ENCODE data around the gene FIBCD1. TPM values are rescaled to one million over a fixed set of nuclear protein-coding genes. Genes with fewer than 3 reads are reported as not detected.
A peak's percentile ranks its signal among the peaks of the same experiment; 100 is the strongest.

The FIBCD1 gene
- total RNA-seq, 1 experiment from 2014 or later = 7.1 TPM

DNA sequence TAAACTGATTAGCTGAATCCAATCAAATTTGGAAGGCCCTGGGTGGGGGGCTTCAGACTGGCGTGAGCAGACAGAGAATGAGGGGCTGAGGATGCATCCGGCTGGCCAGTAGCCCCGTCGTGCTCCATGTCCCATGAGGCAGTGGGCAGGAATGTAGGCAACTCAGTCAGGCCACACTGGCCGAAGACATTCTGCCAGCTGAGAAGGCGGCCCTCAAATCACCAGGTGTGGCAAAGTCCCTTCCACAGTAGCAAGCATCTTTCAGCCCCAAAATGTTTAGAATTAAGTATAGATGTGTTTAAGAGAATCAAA lies 44.3 kb upstream of the FIBCD1 start:
- H3T11ph ChIP-seq (ENCODE audit: low read length) = no peak overlapping the region
- no peak for DNase-seq

More for the DNA sequence above, 44.3 kb upstream of the FIBCD1 start:
- Histone ChIP-seq H3K9me3 (ENCODE audit: control insufficient read depth, low read depth, low read length) (no peaks in the 10 kb centered on the region), H3K18ac (ENCODE audit: insufficient read length, low read depth, low read length) (no peak overlapping the region), H3K27ac (ENCODE audit: insufficient read length, low read depth, low read length) (no peak overlapping the region), H3K23ac (ENCODE audit: insufficient read length, low read depth, low read length) (no peak overlapping the region), H3K27me3 (ENCODE audit: insufficient read depth, low read length) (no peaks in the 10 kb centered on the region), H2BK120ac (ENCODE audit: low read depth, low read length, poor library complexity, severe bottlenecking) (no peak overlapping the region), H3K56ac (ENCODE audit: insufficient read length, low read depth, low read length) (no peak overlapping the region), H3K4me1 (ENCODE audit: insufficient read depth, low read length) (no peaks in the 10 kb centered on the region), H3K4ac (ENCODE audit: low read depth, low read length) (no peak overlapping the region), H4K20me1 (ENCODE audit: control insufficient read depth, insufficient read depth, insufficient read length) (no peaks in the 10 kb centered on the region), H2BK15ac (ENCODE audit: low read depth, low read length) (no peak overlapping the region), H2BK5ac (ENCODE audit: insufficient read length, low read length) (no peak overlapping the region), H3K4me2 (ENCODE audit: insufficient read depth, insufficient read length, low read length) (no peak overlapping the region), H2AK5ac (ENCODE audit: insufficient read length, low read length) (no peak overlapping the region), H3K79me1 (ENCODE audit: insufficient read depth, low read depth, low read length, poor library complexity, severe bottlenecking) (no peaks in the 10 kb centered on the region), H3K9ac (ENCODE audit: extremely low read depth, insufficient read length, low read length) (no peak overlapping the region), H3K23me2 (ENCODE audit: insufficient read length, low read depth, low read length, poor library complexity, severe bottlenecking) (no peaks in the 10 kb centered on the region), H2BK12ac (ENCODE audit: insufficient read length, low read depth, low read length) (no peak overlapping the region), H2AFZ (ENCODE audit: low read length) (no peak overlapping the region), H2BK20ac (ENCODE audit: low read depth, low read length, poor library complexity, severe bottlenecking) (no peak overlapping the region), H3K14ac (ENCODE audit: insufficient read depth, low read length) (no peak overlapping the region), H4K91ac (ENCODE audit: insufficient read length, low read depth, low read length) (no peak overlapping the region), H4K5ac (ENCODE audit: insufficient read length, low read depth, low read length) (no peak overlapping the region), H4K8ac (replicated peaks; ENCODE audit: insufficient read length, low read depth, low read length) (no peak overlapping the region), H3K79me2 (ENCODE audit: insufficient read depth, low read length) (no peaks in the 10 kb centered on the region)
- TF ChIP-seq, protein P1, sequence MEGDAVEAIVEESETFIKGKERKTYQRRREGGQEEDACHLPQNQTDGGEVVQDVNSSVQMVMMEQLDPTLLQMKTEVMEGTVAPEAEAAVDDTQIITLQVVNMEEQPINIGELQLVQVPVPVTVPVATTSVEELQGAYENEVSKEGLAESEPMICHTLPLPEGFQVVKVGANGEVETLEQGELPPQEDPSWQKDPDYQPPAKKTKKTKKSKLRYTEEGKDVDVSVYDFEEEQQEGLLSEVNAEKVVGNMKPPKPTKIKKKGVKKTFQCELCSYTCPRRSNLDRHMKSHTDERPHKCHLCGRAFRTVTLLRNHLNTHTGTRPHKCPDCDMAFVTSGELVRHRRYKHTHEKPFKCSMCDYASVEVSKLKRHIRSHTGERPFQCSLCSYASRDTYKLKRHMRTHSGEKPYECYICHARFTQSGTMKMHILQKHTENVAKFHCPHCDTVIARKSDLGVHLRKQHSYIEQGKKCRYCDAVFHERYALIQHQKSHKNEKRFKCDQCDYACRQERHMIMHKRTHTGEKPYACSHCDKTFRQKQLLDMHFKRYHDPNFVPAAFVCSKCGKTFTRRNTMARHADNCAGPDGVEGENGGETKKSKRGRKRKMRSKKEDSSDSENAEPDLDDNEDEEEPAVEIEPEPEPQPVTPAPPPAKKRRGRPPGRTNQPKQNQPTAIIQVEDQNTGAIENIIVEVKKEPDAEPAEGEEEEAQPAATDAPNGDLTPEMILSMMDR (conservative IDR thresholded peaks at IDR 0.05) = no peak
- WGBS (ENCODE audit: extremely low coverage, insufficient read length, low lambda C conversion rate) = no CpG with 5 or more reads among the region's 6 CpGs
- Mint-ChIP-seq H3K4me3 (no peak overlapping the region), H3K27me3 (ENCODE audit: low read depth) (peaks cover 2% of the 10 kb centered on the region), H3K4me1 (peaks cover 0 to 25% of the 10 kb centered on the region in 2 experiments; a peak in 2 of 4 replicates), H3K27ac (peak overlapping the region in 1 of 3 experiments; percentile 93; a peak in 1 of 7 replicates), H3K36me3 (ENCODE audit: insufficient read depth in 1 of 3, low read depth in 3 of 3) (no peaks in the 10 kb centered on the region), H3K9me3 (no peaks in the 10 kb centered on the region; a peak in 2 of 5 replicates)

All from H9 (cell line).